SK-N-SH (cell line): Measurements from ENCODE around the gene RASA3. TPM values are rescaled to one million over a fixed set of nuclear protein-coding genes. Genes with fewer than 3 reads are reported as not detected.

ENCODE experiments used
- CTCF ChIA-PET: fragments of 300-600, 350-600 bp; formaldehyde crosslinking; extraction: SDS; loops from one replicate; lab custom pipeline; 2021; lab: Yijun Ruan, JAX
- POLR2A ChIA-PET: fragments of 350-600 bp; sonication (Branson Sonifier 250); formaldehyde crosslinking; extraction: SDS; loops from one replicate; lab custom pipeline; 2020; ENCODE audit warnings: antibody characterized with exemption, inconsistent platforms; lab: Yijun Ruan, JAX
- DNase-seq: peaks from one replicate; pipeline ENCODE4 v3.0.0; 2012
- H2AFZ ChIP-seq: fragments of 200-600 bp; sonication (generic); 2 replicates; pipeline ENCODE4 v1.8.1; 2016; ENCODE audit warnings: antibody characterized with exemption, mild to moderate bottlenecking, low read depth
- H3F3A ChIP-seq: fragments of 200-600 bp; sonication (generic); replicated peaks from 2 replicates; pipeline ENCODE3; 2016; ENCODE audit warnings: antibody characterized with exemption, mild to moderate bottlenecking; ENCODE audit not compliant: insufficient read depth
- H3K27ac ChIP-seq, 2 experiments: fragments of 200-500 bp in 1 of 2; fragments of 200-600 bp in 1 of 2; sonication (Bioruptor generic) in 1 of 2; sonication (generic), shearing (Covaris generic) in 1 of 2; 2 replicates each; pipeline versions ENCODE4 v1.5.1 to v1.6.1; 2014 to 2016; ENCODE audit warnings: low read depth in 2 of 2, inconsistent platforms in 1 of 2, low read length in 1 of 2, mild to moderate bottlenecking in 1 of 2, mixed read lengths in 1 of 2
- H3K27me3 ChIP-seq: fragments of 200-600 bp; sonication (generic), shearing (Covaris generic); 2 replicates; pipeline ENCODE4 v1.6.1; 2016; ENCODE audit warnings: mixed run types; ENCODE audit not compliant: insufficient read depth
- H3K36me3 ChIP-seq, 2 experiments: fragments of 200-500 bp in 1 of 2; fragments of 200-600 bp in 1 of 2; sonication (Bioruptor generic) in 1 of 2; sonication (generic) in 1 of 2; replicated peaks in 1 of 2; 2 replicates each; pipeline versions ENCODE3 to v1.5.1; 2014 to 2016; ENCODE audit warnings: low read length in 1 of 2, mild to moderate bottlenecking in 1 of 2; ENCODE audit not compliant: insufficient read depth in 2 of 2, control insufficient read depth in 1 of 2
- H3K4me1 ChIP-seq, 2 experiments: fragments of 200-500 bp in 1 of 2; fragments of 200-600 bp in 1 of 2; sonication (Bioruptor generic) in 1 of 2; sonication (generic), shearing (Covaris generic) in 1 of 2; 2 replicates each; pipeline versions ENCODE4 v1.5.1 to v1.6.1; 2014 to 2016; ENCODE audit warnings: low read depth in 1 of 2, low read length in 1 of 2, mixed run types in 1 of 2; ENCODE audit not compliant: insufficient read depth in 2 of 2, control insufficient read depth in 1 of 2
- H3K4me2 ChIP-seq: fragments of 200-600 bp; sonication (generic), shearing (Covaris generic); 2 replicates; pipeline ENCODE4 v1.6.1; 2017; ENCODE audit warnings: mixed run types
- H3K4me3 ChIP-seq, 2 experiments: fragments of 200-500 bp in 1 of 2; fragments of 200-600 bp in 1 of 2; sonication (Bioruptor generic) in 1 of 2; sonication (generic), shearing (Covaris generic) in 1 of 2; 2 replicates each; pipeline versions ENCODE4 v1.5.1 to v1.8.1; 2014 to 2016; ENCODE audit warnings: low read depth in 2 of 2, inconsistent platforms in 1 of 2, low read length in 1 of 2, mild to moderate bottlenecking in 1 of 2, mixed read lengths in 1 of 2, moderate library complexity in 1 of 2
- H3K79me2 ChIP-seq: fragments of 200-600 bp; sonication (generic); 2 replicates; pipeline ENCODE4 v1.8.1; 2017; ENCODE audit warnings: mild to moderate bottlenecking; ENCODE audit not compliant: insufficient read depth
- H3K9ac ChIP-seq: fragments of 200-600 bp; sonication (generic); 2 replicates; pipeline ENCODE4 v1.6.1; 2017; ENCODE audit warnings: mixed run types
- H3K9me2 ChIP-seq: fragments of 200-600 bp; sonication (generic); 2 replicates; pipeline ENCODE4 v1.6.1; 2017; ENCODE audit warnings: mixed run types
- H3K9me3 ChIP-seq: fragments of 200-600 bp; sonication (generic); 2 replicates; pipeline ENCODE4 v1.6.1; 2017; ENCODE audit warnings: mixed run types, mild to moderate bottlenecking, moderate library complexity
- H4K20me1 ChIP-seq: fragments of 200-600 bp; sonication (generic); 2 replicates; pipeline ENCODE4 v1.6.1; 2017; ENCODE audit warnings: mild to moderate bottlenecking, mixed run types; ENCODE audit not compliant: insufficient read depth
- CHD2 ChIP-seq: fragments of 150-350 bp; IDR thresholded peaks from 2 replicates; pipeline ENCODE4 v1.6.1; 2018; ENCODE audit warnings: low read length; ENCODE audit not compliant: partially characterized antibody
- CTCF ChIP-seq: fragments of 200-600 bp; sonication (generic); IDR thresholded peaks from 2 replicates; pipeline ENCODE4 v1.6.1; 2017; ENCODE audit warnings: antibody characterized with exemption, mild to moderate bottlenecking, moderate library complexity
- ELF1 ChIP-seq: IDR thresholded peaks from 2 replicates; pipeline ENCODE4 v1.4.0; 2012
- EZH2phosphoT487 ChIP-seq: fragments of 200-600 bp; sonication (generic); IDR thresholded peaks from 2 replicates; pipeline ENCODE4 v1.6.1; 2017; ENCODE audit warnings: low read depth, mixed run types, mild to moderate bottlenecking, antibody characterized with exemption, moderate library complexity, borderline replicate concordance
- FOSL2 ChIP-seq: IDR thresholded peaks from 2 replicates; pipeline ENCODE4 v1.4.0; 2012; ENCODE audit warnings: low read depth, mild to moderate bottlenecking, moderate library complexity, borderline replicate concordance
- FOXJ3 ChIP-seq: sonication (generic); formaldehyde crosslinking; IDR thresholded peaks from 2 replicates; pipeline ENCODE4 v1.5.1; 2020; ENCODE audit warnings: mild to moderate bottlenecking, missing genetic modification reagents
- FOXM1 ChIP-seq: IDR thresholded peaks from 2 replicates; pipeline ENCODE4 v1.4.0; 2012; ENCODE audit warnings: low read depth, mild to moderate bottlenecking
- GATA2 ChIP-seq: sonication (generic); formaldehyde crosslinking; IDR thresholded peaks from 2 replicates; pipeline ENCODE4 v1.5.0; 2020; ENCODE audit warnings: mild to moderate bottlenecking, missing genetic modification reagents
- IRF3 ChIP-seq: fragments of 150-350 bp; IDR thresholded peaks from 2 replicates; pipeline ENCODE4 v1.6.1; 2016; ENCODE audit warnings: mild to moderate bottlenecking, low read depth, low read length
- JUND ChIP-seq: IDR thresholded peaks from 2 replicates; pipeline ENCODE4 v1.4.0; 2012
- MEF2A ChIP-seq: IDR thresholded peaks from 2 replicates; pipeline ENCODE4 v1.4.0; 2012; ENCODE audit warnings: low read depth, borderline replicate concordance
- MXI1 ChIP-seq: IDR thresholded peaks from 2 replicates; pipeline ENCODE4 v1.6.1; 2012; ENCODE audit warnings: mild to moderate bottlenecking, low read depth, low read length, improper control_type of control experiment
- POLR2AphosphoS5 ChIP-seq: IDR thresholded peaks from 2 replicates; pipeline ENCODE4 v1.6.1; 2012; ENCODE audit warnings: low read depth, low read length
- RAD21 ChIP-seq: IDR thresholded peaks from 2 replicates; pipeline ENCODE4 v1.6.1; 2012; ENCODE audit warnings: mild to moderate bottlenecking, low read length
- RCOR1 ChIP-seq: fragments of 150-350 bp; IDR thresholded peaks from 2 replicates; pipeline ENCODE4 v1.6.1; 2017; ENCODE audit warnings: antibody characterized with exemption, low read length
- RFX5 ChIP-seq: IDR thresholded peaks from 2 replicates; pipeline ENCODE4 v1.6.1; 2012; ENCODE audit warnings: mild to moderate bottlenecking, improper control_type of control experiment, low read length
- RXRA ChIP-seq: IDR thresholded peaks from 2 replicates; pipeline ENCODE4 v1.4.0; 2012; ENCODE audit warnings: low read depth, mild to moderate bottlenecking, borderline replicate concordance
- SIN3A ChIP-seq: IDR thresholded peaks from 2 replicates; pipeline ENCODE4 v1.6.1; 2012; ENCODE audit warnings: low read depth, mild to moderate bottlenecking, low read length, moderate library complexity, borderline replicate concordance
- TAF1 ChIP-seq: IDR thresholded peaks from 2 replicates; pipeline ENCODE4 v1.6.1; 2012; ENCODE audit warnings: low read depth, mild to moderate bottlenecking, low read length, moderate library complexity, borderline replicate concordance
- TCF12 ChIP-seq: IDR thresholded peaks from 2 replicates; pipeline ENCODE4 v1.4.0; 2012
- TEAD4 ChIP-seq: IDR thresholded peaks from 2 replicates; pipeline ENCODE4 v1.4.0; 2012; ENCODE audit warnings: mild to moderate bottlenecking, borderline replicate concordance; ENCODE audit not compliant: insufficient read depth
- YY1 ChIP-seq: IDR thresholded peaks from 2 replicates; pipeline ENCODE4 v1.4.0; 2012; ENCODE audit warnings: low read depth, mild to moderate bottlenecking
- ZBTB33 ChIP-seq: IDR thresholded peaks from 2 replicates; pipeline ENCODE4 v1.4.0; 2012; ENCODE audit warnings: low read depth, borderline replicate concordance
- WGBS: methylation state at CpG from one replicate; pipeline ENCODE4 v1.1.6; 2017; ENCODE audit warnings: low lambda C conversion rate; 5-methylcytosine and 5-hydroxymethylcytosine counted together
- polyA plus RNA-seq, 3 experiments: library from polyadenylated mRNA; depleted of rRNA; stranded (reverse); fragments of >200 nt; gene quantifications; 2 replicates each; pipeline ENCODE4 v1.2.3, GENCODE V29; 2012
- TF ChIP-seq, protein P1 (sequence below): IDR thresholded peaks from 2 replicates; pipeline ENCODE4 v1.4.0; 2012; ENCODE audit warnings: low read depth, borderline replicate concordance
- TF ChIP-seq, protein P2 (sequence below): IDR thresholded peaks from 2 replicates; pipeline ENCODE4 v1.4.0; 2012; ENCODE audit warnings: low read depth
- TF ChIP-seq, protein P3 (sequence below): IDR thresholded peaks from 2 replicates; pipeline ENCODE4; 2012
- TF ChIP-seq, protein P4 (sequence below): fragments of 150-350 bp; IDR thresholded peaks from 2 replicates; pipeline ENCODE4 v1.6.1; 2017; ENCODE audit warnings: antibody characterized with exemption, low read length, low read depth, borderline replicate concordance

RASA3 gene
- polyA plus RNA-seq, 1 of the 3 experiments (the other 2 are of a cell fraction), result 25.1 TPM

DNA sequence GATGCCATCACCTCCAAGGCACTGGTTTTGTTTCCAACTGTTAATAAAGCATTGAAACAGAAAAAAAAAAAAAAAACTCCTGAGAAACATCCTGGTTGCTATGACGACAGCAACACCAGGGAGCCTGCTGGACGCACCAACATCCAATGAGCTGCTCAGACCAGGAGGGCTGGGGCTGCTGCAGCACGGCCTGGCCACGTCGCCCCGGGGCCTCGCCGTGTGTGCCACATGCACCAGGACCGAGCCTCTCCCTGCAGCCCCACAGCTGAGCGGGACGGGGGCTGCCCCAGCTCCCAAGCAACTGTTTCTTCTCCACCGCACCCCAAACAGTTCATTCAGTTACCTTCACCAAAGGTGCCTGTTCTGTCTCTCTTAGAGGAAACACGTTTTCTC lies 54.5 kb downstream of the RASA3 start:
- Histone ChIP-seq H3K4me3 (no peak overlapping the region; a peak in 1 of 4 replicates), H3K9me2 (no peaks in the 10 kb centered on the region), H4K20me1 (peaks cover 72% of the 10 kb centered on the region), H3K36me3 (peaks cover 15 to 22% of the 10 kb centered on the region in 2 experiments), H3K9me3 (no peaks in the 10 kb centered on the region), H3K79me2 (peaks cover 87% of the 10 kb centered on the region), H3K4me2 (peak overlapping the region; percentile 34), H3K27ac (peak overlapping the region; percentile 61 to 82), H2AFZ (no peak overlapping the region), H3K27me3 (no peaks in the 10 kb centered on the region), H3K4me1 (peaks cover 7 to 21% of the 10 kb centered on the region in 2 experiments; a peak in 3 of 4 replicates), H3F3A (no peaks in the 10 kb centered on the region), H3K9ac (peak overlapping the region; percentile 17; the same call in 1 of the 2 replicates)
- 57% methylated on average over 10 of the region's 13 CpGs for WGBS
- CTCF ChIA-PET, result interaction anchor here (1.3 kb wide), 1 partner anchor 13 kb away, joined by 3 read pairs; no protein-coding TSS in a partner anchor
- POLR2A ChIA-PET, result interaction anchor here (0.8 to 1.0 kb wide), 2 partner anchors 13 to 21 kb away, joined by 3 to 5 read pairs; no protein-coding TSS in a partner anchor
- DNase-seq, result peak; percentile 99
- TF ChIP-seq MEF2A, result no peak
- no peak for TF ChIP-seq TCF12
- TF ChIP-seq RFX5, result peak; percentile 90
- no peak for TF ChIP-seq IRF3
- TF ChIP-seq ELF1, result no peak
- 0 out of 2 replicates have a peak, but pooled peaks have one; percentile 51 for TF ChIP-seq FOXJ3 (CRISPR knock-in tag)
- no peak for TF ChIP-seq POLR2AphosphoS5
- TF ChIP-seq TAF1, result no peak
- peak; percentile 93 for TF ChIP-seq MXI1
- no peak for TF ChIP-seq FOXM1
- no peak for TF ChIP-seq GATA2 (CRISPR knock-in tag)
- TF ChIP-seq, protein P1, sequence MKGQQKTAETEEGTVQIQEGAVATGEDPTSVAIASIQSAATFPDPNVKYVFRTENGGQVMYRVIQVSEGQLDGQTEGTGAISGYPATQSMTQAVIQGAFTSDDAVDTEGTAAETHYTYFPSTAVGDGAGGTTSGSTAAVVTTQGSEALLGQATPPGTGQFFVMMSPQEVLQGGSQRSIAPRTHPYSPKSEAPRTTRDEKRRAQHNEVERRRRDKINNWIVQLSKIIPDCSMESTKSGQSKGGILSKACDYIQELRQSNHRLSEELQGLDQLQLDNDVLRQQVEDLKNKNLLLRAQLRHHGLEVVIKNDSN, result no peak
- no peak for TF ChIP-seq RAD21
- TF ChIP-seq, protein P2, sequence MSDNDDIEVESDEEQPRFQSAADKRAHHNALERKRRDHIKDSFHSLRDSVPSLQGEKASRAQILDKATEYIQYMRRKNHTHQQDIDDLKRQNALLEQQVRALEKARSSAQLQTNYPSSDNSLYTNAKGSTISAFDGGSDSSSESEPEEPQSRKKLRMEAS, result no peak
- TF ChIP-seq ZBTB33, result no peak
- TF ChIP-seq YY1, result no peak
- TF ChIP-seq FOSL2, result no peak
- no peak for TF ChIP-seq RXRA
- peak; percentile 31 for TF ChIP-seq CHD2
- TF ChIP-seq RCOR1, result peak; percentile 18; the same call in 1 of the 2 replicates
- no peak for TF ChIP-seq SIN3A
- TF ChIP-seq JUND, result no peak
- TF ChIP-seq, protein P3, sequence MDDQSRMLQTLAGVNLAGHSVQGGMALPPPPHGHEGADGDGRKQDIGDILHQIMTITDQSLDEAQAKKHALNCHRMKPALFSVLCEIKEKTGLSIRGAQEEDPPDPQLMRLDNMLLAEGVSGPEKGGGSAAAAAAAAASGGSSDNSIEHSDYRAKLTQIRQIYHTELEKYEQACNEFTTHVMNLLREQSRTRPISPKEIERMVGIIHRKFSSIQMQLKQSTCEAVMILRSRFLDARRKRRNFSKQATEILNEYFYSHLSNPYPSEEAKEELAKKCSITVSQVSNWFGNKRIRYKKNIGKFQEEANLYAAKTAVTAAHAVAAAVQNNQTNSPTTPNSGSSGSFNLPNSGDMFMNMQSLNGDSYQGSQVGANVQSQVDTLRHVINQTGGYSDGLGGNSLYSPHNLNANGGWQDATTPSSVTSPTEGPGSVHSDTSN, result no peak
- TF ChIP-seq, protein P4, sequence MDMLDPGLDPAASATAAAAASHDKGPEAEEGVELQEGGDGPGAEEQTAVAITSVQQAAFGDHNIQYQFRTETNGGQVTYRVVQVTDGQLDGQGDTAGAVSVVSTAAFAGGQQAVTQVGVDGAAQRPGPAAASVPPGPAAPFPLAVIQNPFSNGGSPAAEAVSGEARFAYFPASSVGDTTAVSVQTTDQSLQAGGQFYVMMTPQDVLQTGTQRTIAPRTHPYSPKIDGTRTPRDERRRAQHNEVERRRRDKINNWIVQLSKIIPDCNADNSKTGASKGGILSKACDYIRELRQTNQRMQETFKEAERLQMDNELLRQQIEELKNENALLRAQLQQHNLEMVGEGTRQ, result no peak
- no peak for TF ChIP-seq EZH2phosphoT487
- no peak for TF ChIP-seq TEAD4
- no peak for TF ChIP-seq CTCF
